ENCODE data around the gene SLK.

DNA sequence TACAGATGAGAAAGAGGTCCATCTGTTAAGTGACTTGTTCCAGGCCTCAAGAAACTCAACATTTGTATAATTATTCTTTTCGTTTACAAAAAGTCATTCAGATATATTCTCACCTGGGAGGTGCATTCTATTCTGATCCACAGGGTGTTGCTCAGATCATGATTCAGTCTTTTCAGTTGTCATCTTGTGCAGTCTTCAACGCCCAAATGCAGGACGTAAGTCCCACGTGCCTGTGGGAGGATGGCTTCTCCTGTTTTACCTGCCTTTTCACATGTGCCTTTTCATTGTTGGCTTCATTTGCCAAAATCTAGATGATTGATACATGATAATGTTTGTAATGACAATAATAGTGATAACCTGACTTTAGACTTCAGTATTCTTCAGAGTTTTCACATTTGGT, 46.5 kb downstream of the SLK start:
- TF ChIP-seq, protein P1, sequence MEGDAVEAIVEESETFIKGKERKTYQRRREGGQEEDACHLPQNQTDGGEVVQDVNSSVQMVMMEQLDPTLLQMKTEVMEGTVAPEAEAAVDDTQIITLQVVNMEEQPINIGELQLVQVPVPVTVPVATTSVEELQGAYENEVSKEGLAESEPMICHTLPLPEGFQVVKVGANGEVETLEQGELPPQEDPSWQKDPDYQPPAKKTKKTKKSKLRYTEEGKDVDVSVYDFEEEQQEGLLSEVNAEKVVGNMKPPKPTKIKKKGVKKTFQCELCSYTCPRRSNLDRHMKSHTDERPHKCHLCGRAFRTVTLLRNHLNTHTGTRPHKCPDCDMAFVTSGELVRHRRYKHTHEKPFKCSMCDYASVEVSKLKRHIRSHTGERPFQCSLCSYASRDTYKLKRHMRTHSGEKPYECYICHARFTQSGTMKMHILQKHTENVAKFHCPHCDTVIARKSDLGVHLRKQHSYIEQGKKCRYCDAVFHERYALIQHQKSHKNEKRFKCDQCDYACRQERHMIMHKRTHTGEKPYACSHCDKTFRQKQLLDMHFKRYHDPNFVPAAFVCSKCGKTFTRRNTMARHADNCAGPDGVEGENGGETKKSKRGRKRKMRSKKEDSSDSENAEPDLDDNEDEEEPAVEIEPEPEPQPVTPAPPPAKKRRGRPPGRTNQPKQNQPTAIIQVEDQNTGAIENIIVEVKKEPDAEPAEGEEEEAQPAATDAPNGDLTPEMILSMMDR (IDR thresholded peaks at IDR 0.05; ENCODE audit: low read length) = no peak
- TF ChIP-seq EZH2phosphoT487 (IDR thresholded peaks at IDR 0.05; ENCODE audit: low read length) (no peak), EZH2 (optimal IDR thresholded peaks at IDR 0.05; ENCODE audit: low read depth, low read length) (no peak)
